ENCODE measurements around the gene KCNQ1. TPM values are rescaled to one million over a fixed set of nuclear protein-coding genes. Genes with fewer than 3 reads are reported as not detected.

The KCNQ1 gene
- total and polyA plus RNA-seq, 7 donors, result 0.48 to 3.1 (median 1.1) TPM

GRCh38 chr11:2667940-2668339, 223.1 kb downstream of the KCNQ1 start:
- intact Hi-C loops (cut with DNase I), result no loop called here
- no peaks in the 10 kb centered on the region for H3K36me3 ChIP-seq (ENCODE audit: insufficient read depth in 1 of 2, low read depth in 1 of 2)
- no peaks in the 10 kb centered on the region for H3K27me3 ChIP-seq (ENCODE audit: insufficient read depth in 3 of 3, low read length in 2 of 3)
- H3K4me1 ChIP-seq, result no peaks in the 10 kb centered on the region
- no peak for TF ChIP-seq CTCF (IDR thresholded peaks at IDR 0.05)
- H3K9me3 ChIP-seq, result no peaks in the 10 kb centered on the region
- DNase-seq, result no peak
- no peak overlapping the region for H3K4me3 ChIP-seq
- ATAC-seq, result no peak
- H3K27ac ChIP-seq, result no peak overlapping the region
- 90 to 96% (median 95%) methylated on average over 2 of the region's 2 CpGs for WGBS, 3 donors

- H3K27ac ChIP-seq, result no peak overlapping the region
- peaks cover 4% of the 10 kb centered on the region for H3K4me1 ChIP-seq
- WGBS, 3 donors, result 94 to 95% (median 94%) methylated on average over 5 of the region's 5 CpGs
- DNase-seq (no peak), ATAC-seq (no peak)
- intact Hi-C loops (cut with DNase I), result no loop called here
- no peak overlapping the region for H3K4me3 ChIP-seq
- H3K9me3 ChIP-seq, result no peaks in the 10 kb centered on the region
- TF ChIP-seq CTCF (IDR thresholded peaks at IDR 0.05), result no peak
- no peaks in the 10 kb centered on the region for H3K36me3 ChIP-seq (ENCODE audit: insufficient read depth in 1 of 2, low read depth in 1 of 2)
- no peaks in the 10 kb centered on the region for H3K27me3 ChIP-seq (ENCODE audit: insufficient read depth in 3 of 3, low read length in 2 of 3)
Observed at GRCh38 chr11:2668876-2669275, 224.1 kb downstream of the KCNQ1 start.

- no peak overlapping the region for H3K27ac ChIP-seq
- 94 to 96% (median 95%) methylated on average over 8 of the region's 8 CpGs for WGBS, 3 donors
- intact Hi-C loops (cut with DNase I), result no loop called here
- DNase-seq, result no peak
- no peak for TF ChIP-seq CTCF (IDR thresholded peaks at IDR 0.05)
- H3K36me3 ChIP-seq (ENCODE audit: insufficient read depth in 1 of 2, low read depth in 1 of 2), result no peaks in the 10 kb centered on the region
- no peak overlapping the region for H3K4me3 ChIP-seq
- H3K4me1 ChIP-seq, result peaks cover 4% of the 10 kb centered on the region
- no peak for ATAC-seq
- H3K9me3 ChIP-seq, result no peaks in the 10 kb centered on the region
- no peaks in the 10 kb centered on the region for H3K27me3 ChIP-seq (ENCODE audit: insufficient read depth in 3 of 3, low read length in 2 of 3)
Observed at GRCh38 chr11:2669634-2670469, 225.0 kb downstream of the KCNQ1 start.

GRCh38 chr11:2670541-2671100, 225.8 kb downstream of the KCNQ1 start:
- 5 to 94% (median 88%) methylated on average over 1 of the region's 1 CpG for WGBS, 3 donors

More at GRCh38 chr11:2670541-2671100, 225.8 kb downstream of the KCNQ1 start:
- H3K27me3 ChIP-seq (ENCODE audit: insufficient read depth in 3 of 3, low read length in 2 of 3), result no peaks in the 10 kb centered on the region
- no peak for TF ChIP-seq CTCF (IDR thresholded peaks at IDR 0.05)
- intact Hi-C loops (cut with DNase I), result no loop called here
- no peaks in the 10 kb centered on the region for H3K9me3 ChIP-seq
- H3K36me3 ChIP-seq (ENCODE audit: insufficient read depth in 1 of 2, low read depth in 1 of 2), result no peaks in the 10 kb centered on the region
- H3K27ac ChIP-seq, result no peak overlapping the region
- ATAC-seq, result no peak
- no peak for DNase-seq
- peaks cover 4% of the 10 kb centered on the region for H3K4me1 ChIP-seq
- no peak overlapping the region for H3K4me3 ChIP-seq

Measured in psoas muscle (tissue), 8 donors.